Inflammatory macrophage treated with lipopolysaccharide for 4 hours (primary cell): ENCODE results near the gene PADI1.
"Not testable (repeated sequence)": the region's sequence is repeated elsewhere in the genome, so short reads cannot be mapped to it uniquely, and the experiment has no call there.

Source experiments
- DNase-seq: peaks from one replicate; pipeline ENCODE4 v3.0.0-alpha.2; 2020

The PADI1 gene

DNA sequence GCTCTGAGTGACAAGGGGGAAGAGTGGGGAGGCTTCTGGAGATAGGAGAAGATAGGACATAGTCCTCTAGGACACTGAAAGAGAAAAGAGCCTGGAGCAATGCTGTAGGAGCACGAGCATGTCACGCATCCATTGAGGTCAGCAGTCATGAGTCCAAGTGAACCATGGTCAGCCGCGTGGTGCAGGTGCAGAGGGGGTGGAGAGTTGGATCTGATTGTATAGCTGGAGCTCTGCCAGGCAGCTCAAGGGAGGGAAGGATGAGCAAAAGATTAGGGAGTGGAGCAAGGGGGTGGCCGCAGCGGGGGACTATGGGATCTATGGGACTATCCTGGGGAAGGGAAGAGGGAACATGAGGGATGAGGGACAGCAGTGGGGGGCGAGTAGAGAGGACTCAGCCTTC is 14.0 kb downstream of the PADI1 start:
- no peak for DNase-seq

DNA sequence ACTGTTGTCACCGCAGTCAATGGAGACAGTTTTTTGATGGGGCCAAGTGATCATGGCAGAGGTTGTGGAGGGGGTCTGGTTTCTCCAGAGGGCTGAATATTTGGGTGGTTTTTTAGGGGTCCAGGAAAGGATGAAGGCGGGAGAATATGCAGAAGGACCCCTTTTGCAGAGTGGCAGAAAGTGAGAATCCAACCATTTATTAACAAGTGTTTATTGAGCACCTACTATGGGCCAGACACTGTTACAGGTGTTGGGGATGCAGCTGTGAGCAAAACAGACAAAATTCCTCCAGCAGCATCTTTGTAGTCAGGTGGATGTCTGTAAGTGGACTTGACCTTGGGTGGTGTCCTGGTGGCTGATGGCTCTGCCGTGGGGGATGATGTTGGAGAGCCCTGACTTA is 15.4 kb downstream of the PADI1 start:
- DNase-seq: no peak

GRCh38 chr1:17222557-17222956 is 17.6 kb downstream of the PADI1 start:
- DNase-seq: no peak

DNA sequence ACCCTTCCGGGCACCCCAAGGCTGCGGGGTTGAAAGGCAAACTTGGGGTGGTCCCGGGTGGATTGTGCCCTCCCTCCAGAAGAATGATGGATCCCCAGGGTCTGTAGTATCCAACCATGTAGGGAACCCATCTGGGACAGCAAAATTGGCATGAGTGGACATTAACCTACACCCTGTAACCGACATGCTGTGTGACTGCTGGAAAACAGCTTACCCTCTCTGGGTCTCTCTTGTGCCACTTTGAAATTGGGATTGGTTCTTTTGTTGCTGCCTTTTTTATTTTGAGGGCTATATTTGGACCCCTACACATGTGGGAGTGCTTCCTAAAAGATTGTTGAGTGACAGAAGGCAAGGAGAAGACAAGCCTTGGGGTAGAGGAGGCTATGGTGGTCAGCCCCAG is 19.5 kb downstream of the PADI1 start:
- no peak for DNase-seq

DNA sequence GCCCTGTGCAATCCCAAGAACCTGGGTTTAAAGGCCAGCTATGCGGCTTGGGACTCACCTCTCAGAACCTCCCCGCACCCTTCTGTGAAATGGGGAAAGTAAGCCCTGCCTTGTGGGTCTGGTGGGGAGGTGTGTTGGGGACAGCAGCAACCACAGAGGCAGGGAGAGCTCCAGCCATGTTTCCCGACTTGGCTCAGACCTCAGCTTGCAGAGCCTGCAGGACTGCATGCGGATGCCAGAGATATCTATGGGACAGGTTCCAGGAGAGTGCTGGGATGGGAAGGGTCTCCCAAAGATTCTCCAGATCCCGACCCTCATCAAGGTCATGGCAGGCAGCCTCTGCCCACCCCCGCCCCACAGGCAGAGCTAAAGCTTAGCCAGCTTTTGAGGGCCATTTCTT is 20.2 kb downstream of the PADI1 start:
- no peak for DNase-seq

- DNase-seq: no peak
Observed at GRCh38 chr1:17227358-17227915, 22.5 kb downstream of the PADI1 start.

GRCh38 chr1:17228619-17229018 is 23.7 kb downstream of the PADI1 start:
- no peak for DNase-seq

GRCh38 chr1:17229379-17229778 is 24.5 kb downstream of the PADI1 start:
- no peak for DNase-seq

DNA sequence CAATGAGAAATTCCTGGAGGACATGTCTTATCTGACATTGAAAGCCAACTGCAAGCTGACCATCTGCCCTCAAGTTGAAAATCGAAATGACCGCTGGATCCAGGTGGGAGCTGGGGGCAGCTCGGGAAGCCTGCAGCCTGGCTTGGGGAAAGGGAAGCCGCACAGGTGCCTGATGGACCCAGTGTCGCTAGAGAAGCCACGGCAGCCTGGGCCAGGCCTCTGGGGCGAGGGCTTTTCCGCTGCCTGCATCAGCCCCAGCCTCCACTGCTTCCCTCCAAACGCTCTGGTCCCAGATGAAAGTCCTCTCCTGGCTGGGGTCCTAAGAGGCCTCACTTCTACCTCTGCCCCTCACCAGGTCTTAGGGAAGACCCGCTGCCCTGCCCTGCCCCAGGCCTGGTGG is 25.2 kb downstream of the PADI1 start:
- DNase-seq: no peak

- peak; percentile 34 for DNase-seq
Observed at GRCh38 chr1:17230671-17231310, 25.9 kb downstream of the PADI1 start.

GRCh38 chr1:17232759-17233661 is 28.1 kb downstream of the PADI1 start:
- DNase-seq: no peak

DNA sequence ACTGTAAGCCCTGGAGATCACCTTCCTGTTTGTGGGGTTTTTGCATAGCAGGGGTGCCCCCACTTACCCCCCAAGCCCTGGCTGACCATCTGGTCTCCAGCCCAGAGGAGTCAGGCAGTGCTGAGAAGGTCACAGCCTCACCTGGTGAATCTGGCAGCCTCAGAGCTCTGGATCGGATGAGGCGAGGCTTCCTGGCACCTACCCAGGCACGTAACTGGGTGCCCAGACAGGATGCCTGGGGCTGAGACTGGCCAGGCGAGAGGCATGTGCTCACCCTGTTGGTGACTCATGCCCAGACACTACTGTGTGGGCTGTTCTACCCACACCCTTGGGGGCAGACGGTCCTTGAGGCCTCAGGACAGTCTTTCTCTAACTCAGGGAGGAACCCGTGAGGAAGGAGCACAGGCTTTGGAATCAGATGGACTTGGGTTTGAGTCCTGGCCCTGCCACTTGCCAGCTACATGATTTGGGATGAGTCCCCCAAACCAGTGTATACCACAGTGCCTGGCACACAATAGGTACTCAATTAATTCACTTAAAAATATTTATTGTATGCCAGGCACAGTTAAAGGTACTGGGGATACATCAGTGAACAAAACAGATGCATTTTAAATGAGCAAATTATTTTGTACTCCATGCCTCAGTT is 28.9 kb downstream of the PADI1 start:
- DNase-seq: peak; percentile 84

- DNase-seq: no peak
Observed at GRCh38 chr1:17234405-17234804, 29.5 kb downstream of the PADI1 start.

DNA sequence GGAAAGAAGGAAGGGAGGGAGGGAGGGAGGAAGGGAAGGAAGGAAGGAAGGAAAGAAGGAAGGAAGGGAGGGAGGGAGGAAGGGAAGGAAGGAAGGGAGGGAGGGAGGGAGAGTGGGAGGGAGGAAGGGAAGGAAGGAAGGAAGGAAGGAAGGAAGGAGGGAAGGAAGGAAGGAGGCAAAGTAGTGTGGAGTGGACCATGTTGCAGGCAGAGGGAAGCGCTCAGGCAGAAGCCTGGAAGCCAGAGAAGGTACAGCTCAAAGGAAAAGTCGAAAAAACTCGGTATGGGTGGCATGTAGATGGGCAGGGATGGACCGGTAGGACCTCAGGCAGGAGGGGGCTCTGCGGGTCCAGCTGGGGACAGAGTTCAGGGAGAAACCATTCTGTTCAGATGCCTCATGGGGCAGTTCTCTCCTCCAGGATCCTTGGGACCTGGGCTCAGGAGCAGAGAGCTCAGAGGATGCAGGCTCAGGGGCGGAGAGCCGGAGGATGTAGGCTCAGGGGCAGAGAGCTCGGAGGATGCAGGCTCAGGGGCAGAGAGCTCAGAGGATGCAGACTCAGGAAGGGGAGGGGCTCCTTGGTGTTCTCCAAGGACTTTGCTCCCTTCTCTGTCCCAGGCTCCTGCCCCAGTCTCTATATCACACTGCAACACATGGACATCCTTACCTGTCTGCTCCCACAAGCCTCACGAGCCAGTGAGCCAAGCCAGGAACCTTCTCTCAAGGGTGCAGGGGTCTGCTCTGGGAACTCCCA is 30.4 kb downstream of the PADI1 start:
- DNase-seq: no peak

DNA sequence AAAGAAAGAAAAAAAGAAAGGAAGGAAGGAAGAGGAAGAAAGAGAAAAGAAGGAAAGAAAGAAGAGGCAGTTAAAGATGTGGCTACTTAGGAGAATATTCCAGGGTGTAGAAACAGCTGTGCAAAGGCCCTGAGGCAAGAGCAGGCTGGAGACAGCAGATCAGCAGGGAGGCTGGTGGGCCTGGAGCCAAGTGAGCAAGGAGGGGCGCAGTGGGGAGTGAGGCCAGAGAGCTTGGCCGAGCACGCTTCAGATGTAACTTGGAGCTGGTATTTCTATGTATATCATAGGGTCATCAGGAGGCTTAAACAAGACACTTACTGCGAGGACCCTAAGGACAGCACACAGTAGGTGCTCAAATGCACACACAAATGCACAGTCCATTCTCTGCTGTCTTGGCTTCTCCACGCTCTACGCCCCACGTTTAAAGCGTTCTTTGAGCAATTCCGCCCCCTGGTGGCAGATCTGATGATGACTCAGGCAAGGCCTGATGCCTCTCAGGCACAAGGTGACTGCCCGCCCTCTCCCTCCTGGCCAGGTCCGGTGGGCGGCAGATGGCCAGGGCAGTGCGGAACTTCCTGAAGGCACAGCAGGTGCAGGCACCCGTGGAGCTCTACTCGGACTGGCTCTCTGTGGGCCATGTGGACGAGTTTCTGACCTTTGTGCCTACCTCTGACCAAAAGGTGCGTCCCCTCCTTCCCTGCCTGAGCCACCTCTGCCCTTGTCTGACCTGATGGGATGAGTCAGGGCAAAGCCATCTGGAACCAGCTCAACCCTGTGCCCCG is 32.0 kb downstream of the PADI1 start:
- DNase-seq: peak; percentile 85

DNA sequence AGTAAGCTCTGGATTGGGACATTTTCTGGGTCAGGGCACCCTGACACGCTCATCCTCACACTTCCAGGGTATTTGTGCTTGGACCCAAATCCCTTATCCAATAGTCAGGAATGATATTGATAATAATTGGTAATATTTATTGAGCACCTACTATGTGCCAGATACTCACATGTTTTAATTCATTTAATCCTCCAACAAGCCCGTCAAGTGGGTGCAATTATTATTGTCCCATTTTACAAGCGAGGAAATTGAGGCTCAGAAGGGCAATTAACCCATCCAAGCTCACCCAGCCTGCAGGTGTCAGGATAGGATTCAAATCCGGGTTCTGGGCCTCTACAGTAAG is 32.6 kb downstream of the PADI1 start:
- DNase-seq: no peak

DNA sequence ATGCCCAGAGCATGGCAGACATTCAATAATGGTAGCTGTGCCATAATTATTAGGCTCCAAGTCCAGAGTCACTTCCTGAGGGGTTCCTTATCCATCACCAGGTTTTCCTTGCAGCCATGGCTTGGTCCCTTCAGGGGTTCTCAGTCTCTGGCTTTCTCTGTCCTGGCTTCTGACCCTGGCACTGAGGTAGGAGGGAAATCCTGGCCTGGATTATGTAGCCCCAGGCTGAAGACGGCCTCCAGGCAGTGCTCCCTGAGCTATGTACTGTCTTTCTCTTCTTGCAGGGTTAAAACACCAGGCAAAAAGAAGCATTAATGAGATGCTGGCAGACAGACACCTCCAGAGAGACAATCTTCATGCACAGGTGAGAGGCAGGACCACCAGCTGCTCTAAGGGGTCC is 34.5 kb downstream of the PADI1 start:
- peak; percentile 60 for DNase-seq

- not testable (repeated sequence) for DNase-seq
Observed at GRCh38 chr1:17241011-17241779, 36.3 kb downstream of the PADI1 start.

- DNase-seq: not testable (repeated sequence)
Observed at GRCh38 chr1:17241780-17242074, 36.8 kb downstream of the PADI1 start.

- DNase-seq: no peak
Observed at GRCh38 chr1:17243274-17243673, 38.3 kb downstream of the PADI1 start.
